GM21515 (cell line): ENCODE results near the gene TBC1D9B.
"Not testable (repeated sequence)": the region's sequence is repeated elsewhere in the genome, so short reads cannot be mapped to it uniquely, and the experiment has no call there.

ENCODE experiments used
- ATAC-seq: cut with Tn5 transposase; IDR thresholded peaks from one replicate; pipeline ENCODE4 v1.9.1; 2021; ENCODE audit not compliant: unreplicated experiment

The TBC1D9B gene

GRCh38 chr5:179840321-179840720 lies 67.4 kb downstream of the TBC1D9B start:
- ATAC-seq, result no peak

- ATAC-seq, result no peak
Measured at GRCh38 chr5:179839328-179840256, 68.1 kb downstream of the TBC1D9B start.

- no peak for ATAC-seq
Measured at GRCh38 chr5:179837076-179838011, 70.4 kb downstream of the TBC1D9B start.

- ATAC-seq, result peak; percentile 42
Measured at GRCh38 chr5:179836225-179837019, 71.3 kb downstream of the TBC1D9B start.

- ATAC-seq, result not testable (repeated sequence)
Measured at GRCh38 chr5:179834871-179835270, 72.8 kb downstream of the TBC1D9B start.

- no peak for ATAC-seq
Measured at GRCh38 chr5:179834120-179834519, 73.6 kb downstream of the TBC1D9B start.

GRCh38 chr5:179833709-179834070 lies 74.0 kb downstream of the TBC1D9B start:
- ATAC-seq, result no peak

- ATAC-seq, result no peak
Measured at GRCh38 chr5:179833056-179833708, 74.5 kb downstream of the TBC1D9B start.

- no peak for ATAC-seq
Measured at GRCh38 chr5:179832039-179832745, 75.5 kb downstream of the TBC1D9B start.

GRCh38 chr5:179830818-179831468 lies 76.8 kb downstream of the TBC1D9B start:
- ATAC-seq, result no peak

- ATAC-seq, result no peak
Measured at GRCh38 chr5:179829732-179830435, 77.8 kb downstream of the TBC1D9B start.

GRCh38 chr5:179828756-179829421 lies 78.8 kb downstream of the TBC1D9B start:
- no peak for ATAC-seq

GRCh38 chr5:179827680-179828079 lies 80.0 kb downstream of the TBC1D9B start:
- ATAC-seq, result no peak

GRCh38 chr5:179825655-179826182 lies 82.0 kb downstream of the TBC1D9B start:
- no peak for ATAC-seq

- no peak for ATAC-seq
Measured at GRCh38 chr5:179824745-179825112, 83.0 kb downstream of the TBC1D9B start.

- ATAC-seq, result no peak
Measured at GRCh38 chr5:179823937-179824744, 83.6 kb downstream of the TBC1D9B start.

GRCh38 chr5:179822444-179822990 lies 85.2 kb downstream of the TBC1D9B start:
- ATAC-seq, result no peak
